GM12873 (cell line): Measurements from ENCODE around the gene CHST11.

ENCODE experiments used
- CTCF ChIP-seq: IDR thresholded peaks from 2 replicates; pipeline ENCODE4 v1.5.1; 2012; ENCODE audit warnings: low read depth, mild to moderate bottlenecking, moderate library complexity, low read length, control low read depth; ENCODE audit not compliant: insufficient read depth; ENCODE audit errors: missing control alignments

Gene CHST11

GRCh38 chr12:104747955-104748354, 291.2 kb downstream of the CHST11 start:
- TF ChIP-seq CTCF: no peak

- TF ChIP-seq CTCF: no peak
Measured at GRCh38 chr12:104748356-104748755, 291.6 kb downstream of the CHST11 start.

GRCh38 chr12:104748790-104749189, 292.0 kb downstream of the CHST11 start:
- no peak for TF ChIP-seq CTCF

- no peak for TF ChIP-seq CTCF
Measured at GRCh38 chr12:104749545-104749944, 292.8 kb downstream of the CHST11 start.

- TF ChIP-seq CTCF: no peak
Measured at GRCh38 chr12:104750061-104750460, 293.3 kb downstream of the CHST11 start.

- no peak for TF ChIP-seq CTCF
Measured at GRCh38 chr12:104751120-104751519, 294.4 kb downstream of the CHST11 start.

- TF ChIP-seq CTCF: no peak
Measured at GRCh38 chr12:104751594-104751993, 294.8 kb downstream of the CHST11 start.
